MCF 10A (cell line): ENCODE data around the gene BICDL2. TPM values are rescaled to one million over a fixed set of nuclear protein-coding genes. Genes with fewer than 3 reads are reported as not detected.

Source experiments
- BruUV-seq: library from RNA; stranded (reverse); fragments of 400-500 nt; replicated peaks from 2 replicates; lab custom pipeline; 2021; lab: Mats Ljungman, UMichigan
- CTCF ChIA-PET: fragments of 300-600 bp; sonication (Branson Sonifier 250); formaldehyde crosslinking; extraction: SDS; loops from one replicate; lab custom pipeline; 2021; ENCODE audit warnings: antibody characterized with exemption, inconsistent platforms; lab: Yijun Ruan, JAX
- POLR2A ChIA-PET: fragments of 300-600, 350-650 bp; sonication (Branson Sonifier 250); formaldehyde crosslinking; extraction: SDS; loops from one replicate; lab custom pipeline; 2020; ENCODE audit warnings: antibody characterized with exemption, inconsistent platforms; lab: Yijun Ruan, JAX
- DNase-seq: peaks from one replicate; pipeline ENCODE4 v3.0.0-alpha.2; 2018; ENCODE audit not compliant: unreplicated experiment
- H3K27ac Mint-ChIP-seq: one replicate; pipeline ENCODE4 v1.8.0; 2022; ENCODE audit warnings: mild to moderate bottlenecking, low read depth, mixed read lengths; ENCODE audit not compliant: unreplicated experiment
- H3K27me3 Mint-ChIP-seq: one replicate; pipeline ENCODE4 v1.8.0; 2022; ENCODE audit warnings: mixed read lengths; ENCODE audit not compliant: insufficient read depth, unreplicated experiment
- H3K36me3 Mint-ChIP-seq: one replicate; pipeline ENCODE4 v1.8.0; 2022; ENCODE audit warnings: mild to moderate bottlenecking, moderate library complexity, mixed read lengths; ENCODE audit not compliant: insufficient read depth, unreplicated experiment
- H3K4me1 Mint-ChIP-seq: one replicate; pipeline ENCODE4 v1.8.0; 2022; ENCODE audit warnings: mixed read lengths; ENCODE audit not compliant: insufficient read depth, unreplicated experiment
- H3K4me3 Mint-ChIP-seq: one replicate; pipeline ENCODE4 v1.8.0; 2022; ENCODE audit warnings: mild to moderate bottlenecking, moderate library complexity, mixed read lengths; ENCODE audit not compliant: unreplicated experiment
- H3K9me3 Mint-ChIP-seq: one replicate; pipeline ENCODE4 v1.8.0; 2022; ENCODE audit warnings: mixed read lengths; ENCODE audit not compliant: unreplicated experiment
- CTCF ChIP-seq: fragments of 200-600 bp; IDR thresholded peaks from one replicate; pipeline ENCODE4 v1.8.0; 2022; ENCODE audit warnings: antibody characterized with exemption, mild to moderate bottlenecking; ENCODE audit not compliant: unreplicated experiment
- intact Hi-C: fragments of 100-400 bp; cut with micrococcal nuclease; formaldehyde crosslinking; loops from 2 replicates; pipeline ENCODE4 v1.14.1; 2022
- total RNA-seq: library from RNA; stranded (reverse); gene quantifications from 2 replicates; pipeline ENCODE4 v1.2.3, GENCODE V29; 2022

BICDL2 gene
- total RNA-seq, 1 experiment from 2014 or later = 0.23 TPM

GRCh38 chr16:3065742-3066439, 29.1 kb upstream of the BICDL2 start:
- DNase-seq = no peak
- ChIA-PET POLR2A (interaction anchor here (0.6 to 1.3 kb wide), 2 partner anchors 69 to 97 kb away, joined by 3 to 5 read pairs; partner anchors contain the start of gene ZNF213), CTCF (no interaction called here)
- no TSS peak for BruUV-seq
- Mint-ChIP-seq H3K4me1 (peaks cover 11% of the 10 kb centered on the region), H3K4me3 (peak overlapping the region; percentile 64), H3K9me3 (no peaks in the 10 kb centered on the region), H3K36me3 (no peaks in the 10 kb centered on the region), H3K27ac (peak overlapping the region; percentile 93), H3K27me3 (no peaks in the 10 kb centered on the region)
- intact Hi-C loops = no loop called here
- TF ChIP-seq CTCF = no peak

GRCh38 chr16:3065069-3065741, 28.5 kb upstream of the BICDL2 start, which contains the start of gene IL32:
TSS of gene IL32 (plus strand) at chr16:3065640. CDS start at chr16:3065812, 172 bp downstream.
- H3K27ac Mint-ChIP-seq = peak within 1 kb of the TSS; percentile 93
- no peaks in the 10 kb centered on the region for H3K27me3 Mint-ChIP-seq
- ChIA-PET CTCF (interaction anchor here (0.6 to 1.4 kb wide), 2 partner anchors 11 to 64 kb away, joined by 4 read pairs; no protein-coding TSS in a partner anchor), POLR2A (interaction anchor here (0.6 to 1.3 kb wide), 3 partner anchors 30 to 98 kb away, joined by 3 to 5 read pairs (median 3); partner anchors contain the start of gene ZNF213)
- no peak for TF ChIP-seq CTCF
- H3K9me3 Mint-ChIP-seq = no peaks in the 10 kb centered on the region
- BruUV-seq = TSS peak; percentile 49
- intact Hi-C loops = no loop called here
- peak; percentile 67 for DNase-seq
- H3K4me3 Mint-ChIP-seq = peak within 1 kb of the TSS; percentile 64
- H3K36me3 Mint-ChIP-seq = no peaks in the 10 kb centered on the region
- H3K4me1 Mint-ChIP-seq = peaks cover 11% of the 10 kb centered on the region

- intact Hi-C loops = loop anchor here (5.0 kb wide), 1 partner anchor 103 kb away; no protein-coding TSS in a partner anchor
- ChIA-PET CTCF (interaction anchor here (0.6 to 2.8 kb wide), 7 partner anchors 13 to 347 kb away, joined by 3 to 11 read pairs (median 4); partner anchors contain the start of gene ZNF213), POLR2A (interaction anchor here (0.6 to 1.2 kb wide), 2 partner anchors 10 to 71 kb away, joined by 3 read pairs; partner anchors contain the start of gene ZNF213)
- Mint-ChIP-seq H3K4me1 (peaks cover 11% of the 10 kb centered on the region), H3K27me3 (no peaks in the 10 kb centered on the region), H3K36me3 (no peaks in the 10 kb centered on the region), H3K27ac (peak overlapping the region; percentile 27), H3K9me3 (no peaks in the 10 kb centered on the region), H3K4me3 (no peak overlapping the region)
- no TSS peak for BruUV-seq
- TF ChIP-seq CTCF = no peak
- no peak for DNase-seq
Observed at GRCh38 chr16:3063625-3064386, 27.1 kb upstream of the BICDL2 start.
